Measurements from ENCODE around the gene NDFIP2.

Gene NDFIP2, protein sequence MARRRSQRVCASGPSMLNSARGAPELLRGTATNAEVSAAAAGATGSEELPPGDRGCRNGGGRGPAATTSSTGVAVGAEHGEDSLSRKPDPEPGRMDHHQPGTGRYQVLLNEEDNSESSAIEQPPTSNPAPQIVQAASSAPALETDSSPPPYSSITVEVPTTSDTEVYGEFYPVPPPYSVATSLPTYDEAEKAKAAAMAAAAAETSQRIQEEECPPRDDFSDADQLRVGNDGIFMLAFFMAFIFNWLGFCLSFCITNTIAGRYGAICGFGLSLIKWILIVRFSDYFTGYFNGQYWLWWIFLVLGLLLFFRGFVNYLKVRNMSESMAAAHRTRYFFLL

DNA sequence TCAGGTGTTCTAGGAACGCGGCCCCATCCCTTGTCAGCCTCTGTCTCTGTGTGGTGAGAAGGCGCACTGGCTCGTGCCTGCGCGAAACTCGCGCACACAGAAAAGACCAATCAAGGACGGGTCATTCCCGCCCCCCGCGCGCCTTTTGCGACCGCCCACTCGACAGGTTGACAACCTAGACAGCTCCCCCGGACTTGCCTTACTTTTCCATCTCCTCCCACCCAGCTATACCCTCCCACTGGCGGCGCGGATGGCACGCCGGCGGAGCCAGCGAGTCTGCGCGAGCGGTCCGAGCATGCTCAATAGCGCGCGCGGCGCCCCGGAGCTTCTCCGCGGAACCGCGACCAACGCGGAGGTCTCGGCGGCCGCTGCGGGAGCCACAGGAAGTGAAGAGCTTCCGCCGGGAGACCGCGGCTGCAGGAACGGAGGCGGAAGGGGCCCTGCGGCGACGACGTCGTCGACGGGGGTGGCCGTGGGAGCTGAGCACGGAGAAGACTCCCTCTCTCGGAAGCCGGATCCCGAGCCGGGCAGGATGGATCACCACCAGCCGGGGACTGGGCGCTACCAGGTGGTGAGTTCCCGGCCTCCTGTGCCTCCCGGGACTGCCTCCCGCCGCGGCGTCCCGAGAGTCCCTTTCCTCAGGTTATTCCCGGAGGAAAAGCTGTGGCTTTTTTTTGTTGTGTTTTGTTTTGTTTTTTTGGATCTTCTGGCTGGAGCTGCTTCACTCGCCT lies at the start of gene NDFIP2:
Gene NDFIP2 (plus strand): TSS at position 202 of the 731 bp plus-strand sequence. CDS start 49 bp downstream, at position 251.
- peak; percentile 87 for DNase-seq (ENCODE audit: low spot score)

DNA sequence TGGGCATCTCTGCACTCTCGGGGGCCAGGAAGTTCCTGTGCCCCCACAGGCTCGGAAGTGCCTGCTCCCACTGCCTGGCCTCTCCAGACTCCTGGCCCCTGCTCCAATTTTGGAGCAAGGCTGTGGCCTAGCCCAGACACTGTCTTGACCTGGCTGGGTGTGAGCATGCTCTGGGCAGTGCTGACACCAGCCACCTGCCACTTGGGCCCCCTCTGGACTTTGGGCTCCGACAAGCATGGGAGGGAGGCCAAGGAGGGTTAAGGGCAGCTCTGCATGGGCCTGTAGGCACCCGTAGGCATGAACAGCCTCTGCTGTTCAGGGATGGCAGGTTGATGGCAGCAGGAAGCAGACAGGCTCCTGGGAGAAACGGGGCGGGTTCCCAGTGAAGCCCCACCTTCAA lies 48.9 kb upstream of the NDFIP2 start:
- no peak for DNase-seq (ENCODE audit: low spot score)

DNA sequence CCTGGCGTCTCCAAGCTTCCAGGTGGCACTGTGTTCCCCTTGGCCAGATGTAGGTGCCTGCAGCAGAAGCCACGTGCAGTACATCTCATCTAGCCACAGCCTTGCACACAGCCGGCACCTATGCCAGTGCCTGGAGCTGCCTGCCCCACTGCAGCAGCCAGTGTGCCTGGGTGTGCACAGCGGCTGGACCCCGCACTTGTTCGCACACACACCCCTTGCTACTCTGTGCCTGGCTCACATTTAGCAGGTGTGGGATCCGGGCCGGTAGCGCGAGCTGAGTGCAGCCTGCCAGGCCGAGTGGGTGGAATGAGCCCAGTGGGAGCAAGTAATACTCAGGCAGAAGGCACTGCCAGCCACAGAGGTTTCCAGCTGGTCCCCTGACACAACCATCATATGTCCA lies 48.0 kb upstream of the NDFIP2 start:
- no peak for DNase-seq (ENCODE audit: low spot score)

DNA sequence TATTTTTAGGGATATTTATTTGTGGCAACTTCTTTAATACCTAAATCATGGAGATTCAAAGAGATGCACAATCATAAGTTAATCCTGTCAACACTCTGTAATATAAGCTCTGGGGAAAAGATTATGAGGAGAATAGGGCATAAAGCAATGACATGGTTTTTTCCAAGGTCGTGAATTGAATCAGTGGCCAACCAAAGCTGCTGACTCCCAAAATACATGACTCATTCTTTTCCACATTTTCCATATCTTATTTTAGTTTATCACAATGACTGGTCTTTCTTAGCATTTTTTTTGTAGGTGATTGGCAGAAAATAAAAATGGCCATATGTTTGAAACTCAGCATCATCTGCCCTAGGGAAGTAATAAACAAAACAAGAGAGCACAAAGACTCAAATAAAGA lies 46.4 kb upstream of the NDFIP2 start:
- DNase-seq (ENCODE audit: low spot score), result no peak

DNA sequence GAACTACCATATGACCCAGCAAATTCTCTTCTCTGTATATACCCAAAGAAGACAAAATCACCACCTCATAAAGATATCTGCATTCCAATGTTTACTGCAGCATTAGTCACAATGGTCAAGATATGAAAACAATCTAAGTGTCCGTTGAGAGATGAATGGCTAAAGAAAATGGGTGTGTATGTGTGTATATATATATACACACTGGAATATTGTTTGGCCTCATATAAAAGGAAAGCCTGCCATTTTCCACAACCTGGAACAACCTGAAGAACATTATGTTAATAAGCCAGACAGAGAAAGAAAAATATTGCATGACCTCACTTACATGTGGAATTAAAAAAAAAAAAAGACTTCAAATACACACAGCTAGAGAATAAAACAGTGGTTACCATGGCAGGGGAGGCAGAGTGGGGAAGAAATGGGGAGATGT lies 45.4 kb upstream of the NDFIP2 start:
- no peak for DNase-seq (ENCODE audit: low spot score)

DNA sequence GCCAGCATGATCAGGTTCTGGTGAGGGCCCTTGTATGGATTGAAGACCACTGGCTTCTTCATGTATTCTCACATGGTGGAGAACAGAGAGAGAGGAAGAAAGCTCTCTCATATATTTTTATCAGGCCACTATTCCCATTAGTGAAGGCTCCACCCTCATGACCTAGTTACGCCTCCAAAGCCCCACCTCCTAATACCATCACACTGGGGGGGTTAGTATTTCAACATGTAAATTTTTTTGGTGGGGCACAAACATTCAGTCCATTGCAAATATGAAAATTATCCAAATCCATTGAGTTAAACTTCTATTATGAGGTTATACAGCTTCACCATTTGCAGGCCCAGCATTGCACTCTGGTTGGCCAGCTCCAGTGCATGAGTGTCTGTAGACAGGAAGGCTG lies 41.7 kb upstream of the NDFIP2 start:
- no peak for DNase-seq (ENCODE audit: low spot score)

DNA sequence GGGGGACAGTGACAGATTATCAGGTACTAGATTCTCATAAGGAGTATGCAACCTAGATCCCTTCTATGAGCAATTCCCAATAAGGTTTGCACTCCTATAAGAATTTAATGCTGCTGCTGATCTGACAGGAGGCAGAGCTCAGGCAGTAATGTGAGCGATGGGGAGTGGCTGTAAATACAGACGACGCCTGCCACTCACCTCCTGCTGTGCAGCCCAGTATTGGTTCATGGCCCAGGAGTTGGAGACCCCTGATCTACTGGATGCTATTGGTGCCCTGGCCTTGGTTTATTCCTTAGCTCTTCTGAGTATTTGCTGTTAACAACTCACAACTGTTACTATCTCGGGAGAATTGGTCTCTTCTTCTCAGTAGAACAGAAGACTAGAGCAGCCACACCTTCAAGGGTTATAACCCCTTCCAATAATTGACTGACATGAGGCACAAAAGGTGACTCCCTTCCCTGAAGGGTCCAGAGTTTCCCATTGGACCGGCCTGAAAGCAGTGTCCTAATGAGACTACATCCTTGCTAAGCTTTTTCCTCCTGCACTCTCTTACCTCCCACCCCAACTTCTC lies 39.9 kb upstream of the NDFIP2 start:
- DNase-seq (ENCODE audit: low spot score), result no peak

DNA sequence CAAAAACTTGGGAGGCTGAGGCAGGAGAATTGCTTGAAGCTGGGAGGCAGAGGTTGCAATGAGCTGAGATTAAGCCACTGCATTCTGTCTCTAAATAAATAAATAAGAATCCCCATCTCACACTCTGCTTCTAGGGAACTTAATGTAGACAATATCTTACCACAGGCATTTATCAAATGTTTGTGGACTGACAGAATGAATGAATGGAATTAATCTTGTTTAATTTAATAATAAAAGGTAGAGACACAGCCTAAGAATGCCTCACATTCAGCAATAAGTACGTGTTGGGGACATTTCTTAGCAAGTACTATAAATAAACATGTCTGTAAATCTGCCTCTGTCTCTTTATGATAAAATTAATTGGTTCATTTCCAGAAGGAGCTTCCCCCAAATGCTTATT lies 38.7 kb upstream of the NDFIP2 start:
- DNase-seq (ENCODE audit: low spot score), result no peak

DNA sequence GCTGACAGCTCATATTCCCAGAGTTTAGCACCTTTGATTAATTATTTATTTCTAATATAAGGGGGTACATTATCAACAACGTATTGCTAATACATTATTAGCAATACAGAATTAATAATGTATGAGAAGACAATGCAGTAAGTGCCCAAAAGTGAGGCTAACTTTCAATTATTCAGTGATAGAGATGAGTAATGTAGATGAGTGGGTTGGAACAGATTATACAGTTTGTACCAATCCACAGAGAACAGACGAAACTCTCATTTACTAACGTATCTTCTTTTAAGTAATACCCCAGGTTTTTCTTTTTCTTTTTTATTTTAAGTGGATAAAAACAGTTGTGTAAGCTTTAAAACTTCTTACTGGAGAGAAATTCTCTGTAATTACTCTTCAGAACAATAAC lies 38.2 kb upstream of the NDFIP2 start:
- DNase-seq (ENCODE audit: low spot score), result no peak

DNA sequence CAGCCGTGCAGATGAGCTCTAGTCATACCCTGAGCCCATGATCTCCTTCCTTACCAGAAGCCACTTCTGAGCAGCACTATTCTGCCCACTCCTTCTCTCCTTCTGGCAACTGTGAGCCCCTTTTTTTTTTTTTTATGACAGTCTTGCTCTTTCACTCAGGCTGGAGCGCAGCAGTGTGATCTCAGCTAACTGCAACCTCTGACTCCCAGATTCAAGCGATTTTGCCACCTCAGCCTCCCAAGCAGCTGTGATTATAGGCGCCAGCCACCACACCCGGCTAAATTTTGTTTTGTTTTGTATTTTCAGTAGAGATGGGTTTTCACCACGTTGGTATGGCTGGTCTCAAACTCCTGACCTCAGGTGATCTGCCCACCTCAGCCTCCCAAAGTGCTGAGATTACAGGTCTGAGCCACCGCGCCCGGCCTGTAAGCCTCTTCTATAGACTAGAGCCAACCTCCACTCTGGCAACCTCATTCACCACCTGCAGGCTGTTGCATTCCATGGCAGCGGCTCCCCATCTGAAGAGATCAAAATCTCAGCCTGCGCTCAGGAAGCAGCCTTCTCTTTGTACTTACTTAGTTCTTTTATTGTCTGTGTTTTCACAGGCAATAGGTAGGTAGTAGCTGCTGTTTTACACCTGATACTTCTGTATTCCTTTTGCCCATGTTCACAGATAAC lies 34.8 kb upstream of the NDFIP2 start:
- no peak for DNase-seq (ENCODE audit: low spot score)

DNA sequence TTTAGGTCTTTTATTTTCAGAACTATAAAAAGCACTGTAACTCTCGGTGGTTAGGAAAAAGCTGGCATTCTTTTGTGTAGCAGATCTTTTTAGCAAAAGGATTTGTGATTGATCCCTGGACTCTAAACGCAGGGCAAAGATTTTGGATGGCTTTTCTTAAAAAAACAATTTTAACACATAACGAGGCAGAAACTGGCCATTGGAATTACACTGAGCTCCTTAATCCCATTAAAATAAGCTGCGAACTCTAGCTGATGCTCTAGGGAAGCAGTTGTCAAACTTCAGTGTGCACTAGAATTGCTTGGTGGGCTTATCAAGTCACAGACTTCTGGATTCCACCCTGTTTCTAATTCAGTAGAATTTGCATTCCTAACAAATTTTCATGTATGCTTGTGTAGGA lies 33.8 kb upstream of the NDFIP2 start:
- DNase-seq (ENCODE audit: low spot score), result no peak

DNA sequence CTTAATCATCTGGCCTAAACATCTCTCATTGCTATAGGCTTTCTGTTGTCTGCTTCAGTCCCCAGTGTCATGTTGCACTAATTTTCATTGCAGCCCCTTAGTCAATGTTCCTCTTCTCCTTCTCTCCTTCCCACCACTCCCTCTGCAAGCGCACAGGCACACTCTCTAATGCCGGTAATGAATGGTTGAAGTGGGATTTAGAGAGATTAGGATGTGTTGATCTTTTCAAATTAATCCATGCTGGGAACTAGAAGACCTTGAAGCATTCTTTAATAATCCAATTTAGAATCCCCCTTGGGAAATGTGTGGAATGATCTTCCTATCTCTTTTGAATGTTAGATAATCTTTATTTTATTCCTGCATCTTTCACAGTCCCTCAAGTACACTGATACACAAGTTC lies 33.2 kb upstream of the NDFIP2 start:
- no peak for DNase-seq (ENCODE audit: low spot score)

DNA sequence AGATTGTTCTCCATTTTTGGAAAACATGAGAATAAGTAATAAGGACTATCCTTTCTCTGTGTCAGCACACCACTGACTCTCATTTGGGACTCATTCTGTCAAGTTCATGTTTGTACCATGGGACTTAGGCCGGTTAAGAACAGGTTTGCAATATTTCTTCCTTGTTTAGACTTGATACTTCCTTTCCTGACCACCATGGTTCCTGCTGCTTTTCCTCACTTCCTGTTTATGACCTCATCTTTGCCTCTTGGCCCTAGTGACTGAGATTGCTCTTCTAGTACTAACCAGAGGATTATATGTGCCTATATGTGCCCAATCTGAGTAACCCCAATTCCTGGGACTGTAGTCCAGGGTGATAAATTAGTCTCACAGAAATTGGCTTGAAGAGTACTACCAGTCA lies 32.5 kb upstream of the NDFIP2 start:
- no peak for DNase-seq (ENCODE audit: low spot score)

DNA sequence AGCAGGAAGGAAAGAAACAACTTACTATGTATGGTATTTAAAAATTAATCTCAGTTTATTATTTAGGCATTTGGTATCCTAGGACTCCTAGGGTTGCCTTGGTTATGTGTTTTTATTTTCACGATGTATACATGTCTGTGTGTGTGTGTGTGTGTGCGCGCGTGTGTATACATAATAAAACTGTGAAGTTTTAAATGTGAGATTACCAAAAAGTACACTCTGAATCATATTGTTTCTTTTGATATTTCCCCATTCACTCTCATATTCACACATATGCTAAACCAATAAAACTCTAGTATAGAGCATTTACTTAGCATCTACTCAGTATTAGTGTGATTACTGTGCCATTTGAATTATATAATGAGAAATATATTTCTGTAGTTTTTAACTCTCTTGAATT lies 30.8 kb upstream of the NDFIP2 start:
- DNase-seq (ENCODE audit: low spot score), result no peak

DNA sequence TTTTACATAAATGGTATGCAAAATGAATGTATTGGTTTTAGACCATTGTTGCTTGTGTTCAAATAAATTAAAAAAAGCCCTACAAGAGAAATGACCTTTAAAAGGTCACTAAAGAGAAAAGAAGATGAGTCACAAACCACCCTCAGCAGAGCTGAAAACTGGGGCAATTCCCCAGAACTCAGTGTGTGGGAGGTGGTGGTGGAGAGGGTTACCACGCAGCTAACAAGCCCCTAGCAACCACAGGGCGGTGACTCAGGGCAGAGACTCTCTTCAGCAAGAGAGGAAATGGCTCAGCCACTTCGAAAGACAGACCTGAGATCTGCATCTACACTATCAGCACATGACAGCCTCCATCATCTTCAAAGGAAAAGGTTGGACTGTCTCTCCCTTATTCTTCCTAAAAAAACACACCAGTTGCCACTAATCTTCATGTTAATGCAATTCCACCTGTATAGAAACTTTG lies 29.4 kb upstream of the NDFIP2 start:
- DNase-seq (ENCODE audit: low spot score), result peak; percentile 30

DNA sequence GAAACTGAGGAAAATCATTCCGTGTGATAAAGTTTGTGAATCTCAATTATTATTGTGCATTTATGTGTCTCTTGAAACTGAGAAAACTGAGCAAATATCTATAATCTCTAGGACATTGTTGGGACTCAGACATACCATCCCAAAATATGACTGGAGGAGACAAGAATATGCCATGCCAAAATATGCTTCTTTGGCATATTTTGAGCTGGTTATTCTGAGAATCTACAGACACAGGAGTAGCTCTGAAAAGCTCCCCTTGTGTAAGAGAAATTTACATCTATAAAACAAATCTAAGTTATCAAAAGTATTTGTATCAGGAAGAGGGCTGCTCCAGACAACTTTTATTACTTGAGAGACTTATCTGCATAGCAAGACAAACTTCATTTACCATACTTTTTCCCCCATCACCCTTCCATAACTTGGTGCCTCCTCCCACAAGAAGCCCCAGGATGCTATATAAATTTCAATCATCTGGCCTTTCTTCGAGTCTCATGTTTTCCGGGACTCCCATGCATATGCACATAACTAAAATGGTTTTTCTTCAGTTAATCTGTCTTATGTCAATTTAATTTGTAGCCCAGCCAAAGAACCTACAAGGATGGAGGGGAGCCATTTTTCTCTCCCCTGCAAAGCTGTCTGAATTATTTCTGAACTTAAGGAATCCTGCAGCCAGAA lies 28.6 kb upstream of the NDFIP2 start:
- no peak for DNase-seq (ENCODE audit: low spot score)

DNA sequence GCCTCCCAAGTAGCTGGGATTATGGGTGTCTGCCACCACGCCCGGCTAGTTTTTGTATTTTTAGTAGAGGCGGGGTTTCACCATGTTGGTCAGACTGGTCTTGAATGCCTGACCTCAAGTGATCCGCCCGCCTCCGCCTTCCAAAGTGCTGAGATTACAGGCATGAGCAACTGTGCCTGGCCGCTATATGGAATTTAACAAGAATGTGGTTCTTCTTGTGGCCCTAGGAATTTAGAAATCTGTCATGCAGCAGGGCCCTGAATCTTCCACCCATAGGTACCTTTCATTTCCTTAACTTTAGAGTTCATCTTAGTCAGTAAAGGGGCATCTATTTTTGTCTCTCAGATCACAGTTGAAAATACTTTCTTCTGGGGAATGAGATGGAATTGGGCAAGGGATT lies 25.6 kb upstream of the NDFIP2 start:
- no peak for DNase-seq (ENCODE audit: low spot score)

DNA sequence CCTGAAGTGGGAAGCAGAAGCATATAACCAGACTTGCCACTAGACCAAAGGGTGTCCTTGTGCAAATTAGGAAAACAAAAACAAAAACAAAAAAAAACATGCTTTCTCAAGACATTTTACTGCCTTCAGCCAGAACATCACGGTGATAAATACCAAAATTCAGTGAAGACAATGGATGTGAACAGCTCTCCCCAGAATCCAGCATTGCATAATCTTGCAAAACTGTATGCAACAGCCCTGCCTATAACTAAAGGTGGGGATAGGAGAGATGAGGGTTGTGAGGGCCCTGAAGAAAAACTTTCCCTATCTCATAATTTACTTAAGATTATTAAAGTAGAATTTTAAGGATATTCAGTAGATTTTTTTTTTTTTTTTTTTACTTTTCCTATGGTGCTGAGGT lies 24.9 kb upstream of the NDFIP2 start:
- DNase-seq (ENCODE audit: low spot score), result no peak

DNA sequence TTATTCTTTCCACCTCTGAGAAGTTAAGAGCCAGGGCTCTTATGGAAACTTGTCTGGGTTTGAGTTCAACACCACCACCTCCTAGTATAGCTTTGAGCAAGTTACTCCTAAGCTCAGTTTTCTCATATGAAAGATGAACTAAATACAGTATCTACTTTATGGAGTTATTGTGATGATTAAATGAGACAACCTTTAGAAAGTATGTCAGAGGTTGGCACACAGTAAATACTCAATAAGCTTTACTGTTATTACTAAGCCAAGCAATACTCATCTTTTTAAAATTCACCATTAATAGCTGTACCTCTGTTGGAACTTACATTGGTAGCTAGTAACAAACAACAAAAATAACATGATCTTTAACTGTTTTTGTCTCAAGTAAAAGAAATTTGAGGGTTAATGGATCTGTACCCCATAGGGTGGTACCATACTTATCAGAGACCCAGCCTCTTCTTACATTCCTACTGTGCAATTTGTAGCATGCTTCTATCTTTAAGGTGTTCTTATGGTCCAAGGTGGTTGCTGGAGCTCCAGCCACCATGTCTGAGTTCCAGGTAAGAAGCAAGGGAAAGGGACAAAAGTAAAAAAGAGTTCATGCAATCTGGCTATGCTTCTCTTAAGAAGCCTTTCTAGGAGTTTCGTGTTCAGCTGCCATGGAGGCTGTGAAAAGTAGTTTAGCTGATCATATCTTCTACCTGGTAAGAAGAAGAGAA lies 24.1 kb upstream of the NDFIP2 start:
- DNase-seq (ENCODE audit: low spot score), result no peak

DNA sequence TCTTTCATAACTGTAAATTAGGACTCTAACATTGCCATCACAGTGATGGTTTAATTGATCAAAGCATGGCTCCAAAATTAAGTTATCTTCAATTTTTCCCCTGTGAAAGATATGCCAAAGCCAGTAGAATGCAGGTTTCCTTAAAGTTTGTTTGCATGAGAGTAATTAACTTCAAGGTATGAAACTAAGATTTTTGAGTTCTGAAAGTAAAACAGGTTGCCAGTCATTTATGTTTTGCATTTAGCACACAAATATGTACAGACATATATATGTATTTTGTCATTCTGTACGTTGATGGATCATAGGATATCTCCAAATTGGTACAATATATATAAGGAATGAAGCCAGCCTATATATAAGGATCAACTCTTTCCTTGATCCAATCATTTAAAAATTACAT lies 23.6 kb upstream of the NDFIP2 start:
- DNase-seq (ENCODE audit: low spot score), result no peak

DNA sequence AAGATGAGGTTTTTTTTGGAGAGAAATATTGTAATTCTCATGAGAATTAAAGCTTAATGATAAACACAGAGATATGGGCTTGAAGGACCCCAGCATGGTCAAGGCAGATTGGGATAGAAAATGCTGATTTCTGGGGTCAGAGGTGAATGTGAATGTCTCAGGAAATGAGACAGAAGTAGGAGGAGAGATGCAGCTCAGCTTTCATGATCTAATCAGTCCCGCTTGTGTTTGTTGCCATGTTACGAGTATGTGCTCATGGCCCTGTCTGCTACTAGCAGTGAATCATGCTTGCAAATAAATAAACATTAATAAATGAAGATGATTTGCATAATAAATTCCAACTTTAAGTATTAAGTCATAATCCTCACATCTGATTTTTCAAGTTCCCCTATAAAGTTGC lies 23.0 kb upstream of the NDFIP2 start:
- DNase-seq (ENCODE audit: low spot score), result no peak
